ENCODE measurements around the gene EXD3.

Gene EXD3

GRCh38 chr9:137295849-137296669, 126.9 kb downstream of the EXD3 start:
- Histone ChIP-seq H3K27ac (ENCODE audit: low read length) (no peak overlapping the region), H3F3A (ENCODE audit: insufficient read depth, low read length) (no peaks in the 10 kb centered on the region), H3K36me3 (replicated peaks; ENCODE audit: insufficient read depth, low read length) (no peaks in the 10 kb centered on the region), H3K27me3 (replicated peaks; ENCODE audit: insufficient read depth, low read length) (peaks cover 82% of the 10 kb centered on the region), H3K9ac (ENCODE audit: low read length) (no peak overlapping the region), H2AFZ (ENCODE audit: low read length) (no peak overlapping the region), H3K4me2 (ENCODE audit: low read depth, low read length) (no peak overlapping the region), H3K9me3 (replicated peaks; ENCODE audit: insufficient read depth, low read length) (no peaks in the 10 kb centered on the region), H3K4me1 (ENCODE audit: low read length) (no peaks in the 10 kb centered on the region), H3K4me3 (ENCODE audit: low read length) (no peak overlapping the region), H3K79me2 (ENCODE audit: low read length) (no peaks in the 10 kb centered on the region), H3K9me2 (replicated peaks; ENCODE audit: insufficient read depth, low read length) (no peaks in the 10 kb centered on the region), H4K20me1 (ENCODE audit: insufficient read depth, low read length) (no peaks in the 10 kb centered on the region)
- DNase-seq = no peak
- TF ChIP-seq CTCF (IDR thresholded peaks at IDR 0.05; ENCODE audit: low read length) = no peak
- TF ChIP-seq EZH2 (optimal IDR thresholded peaks at IDR 0.05; ENCODE audit: low read depth, low read length) = no peak

DNA sequence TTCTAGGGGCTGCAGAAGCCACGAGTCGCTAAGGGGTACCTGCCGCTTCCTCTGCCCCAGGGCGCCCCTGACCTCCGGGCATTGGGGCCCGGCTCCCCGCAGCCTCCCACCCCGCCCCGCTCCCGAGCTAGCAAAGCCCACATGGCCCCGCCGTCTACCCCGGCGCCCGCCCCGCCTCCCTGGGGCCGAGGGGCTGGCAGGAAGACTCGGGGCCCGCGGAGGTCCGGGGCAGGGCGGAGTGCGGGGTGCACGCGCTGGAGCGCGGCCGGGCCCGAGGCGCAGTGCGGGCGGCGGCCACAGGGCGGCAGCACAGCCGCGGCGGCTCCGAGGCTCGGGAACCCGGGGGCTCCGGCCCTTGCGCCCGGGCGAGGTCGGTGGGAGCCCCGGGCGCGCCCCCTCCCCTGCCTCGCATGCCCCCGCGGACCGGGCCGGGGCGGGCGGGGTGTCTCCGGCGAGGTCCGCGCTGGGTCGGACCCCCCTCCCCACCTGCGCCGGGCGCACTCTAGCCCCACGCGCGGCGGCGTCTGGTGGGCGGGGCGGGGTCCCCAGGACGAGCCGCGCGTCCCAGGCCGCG, 127.6 kb downstream of the EXD3 start:
- Histone ChIP-seq H3K4me2 (ENCODE audit: low read depth, low read length) (no peak overlapping the region), H3K9ac (ENCODE audit: low read length) (no peak overlapping the region), H3F3A (ENCODE audit: insufficient read depth, low read length) (no peaks in the 10 kb centered on the region), H3K79me2 (ENCODE audit: low read length) (no peaks in the 10 kb centered on the region), H3K36me3 (replicated peaks; ENCODE audit: insufficient read depth, low read length) (no peaks in the 10 kb centered on the region), H3K9me3 (replicated peaks; ENCODE audit: insufficient read depth, low read length) (no peaks in the 10 kb centered on the region), H2AFZ (ENCODE audit: low read length) (no peak overlapping the region), H3K27me3 (replicated peaks; ENCODE audit: insufficient read depth, low read length) (peaks cover 74% of the 10 kb centered on the region), H3K27ac (ENCODE audit: low read length) (no peak overlapping the region), H4K20me1 (ENCODE audit: insufficient read depth, low read length) (no peaks in the 10 kb centered on the region), H3K4me3 (ENCODE audit: low read length) (no peak overlapping the region), H3K9me2 (replicated peaks; ENCODE audit: insufficient read depth, low read length) (no peaks in the 10 kb centered on the region), H3K4me1 (ENCODE audit: low read length) (no peaks in the 10 kb centered on the region)
- no peak for DNase-seq
- TF ChIP-seq EZH2 (optimal IDR thresholded peaks at IDR 0.05; ENCODE audit: low read depth, low read length) = no peak
- no peak for TF ChIP-seq CTCF (IDR thresholded peaks at IDR 0.05; ENCODE audit: low read length)
- TF ChIP-seq EZH2phosphoT487 (IDR thresholded peaks at IDR 0.05; ENCODE audit: low read length) = no peak

DNA sequence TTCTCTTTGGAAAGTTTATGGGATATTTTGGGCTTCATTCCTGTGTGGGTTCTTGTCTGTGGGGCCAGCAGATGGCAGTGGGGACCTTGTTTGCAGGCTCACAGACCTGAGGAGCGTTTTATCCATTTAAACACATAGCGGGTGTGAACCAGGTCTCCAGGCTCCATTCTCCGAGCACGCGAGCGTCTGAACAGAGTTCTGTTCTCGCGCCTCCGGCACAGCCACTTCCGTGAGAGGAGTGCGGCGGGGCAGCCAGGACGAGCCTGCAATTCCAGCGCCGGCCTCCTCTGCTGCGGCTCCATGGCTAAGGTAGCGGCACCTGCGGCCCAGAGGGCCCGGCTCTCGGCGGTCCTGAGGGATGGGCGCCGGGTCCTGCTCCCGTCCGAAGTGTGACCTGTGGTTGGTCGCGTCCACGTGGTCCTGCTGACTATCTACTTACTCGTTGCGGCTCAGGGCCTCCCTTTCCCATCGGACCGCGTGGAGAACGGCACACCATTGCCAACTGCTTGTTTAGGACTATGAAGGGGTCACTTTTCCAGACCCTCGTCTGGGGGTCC, 128.2 kb downstream of the EXD3 start:
- H4K20me1 ChIP-seq (ENCODE audit: insufficient read depth, low read length) = no peaks in the 10 kb centered on the region
- H3K4me3 ChIP-seq (ENCODE audit: low read length) = no peak overlapping the region
- no peaks in the 10 kb centered on the region for H3K4me1 ChIP-seq (ENCODE audit: low read length)
- H3K4me2 ChIP-seq (ENCODE audit: low read depth, low read length) = no peak overlapping the region
- TF ChIP-seq CTCF (IDR thresholded peaks at IDR 0.05; ENCODE audit: low read length) = no peak
- no peak for TF ChIP-seq EZH2 (optimal IDR thresholded peaks at IDR 0.05; ENCODE audit: low read depth, low read length)
- TF ChIP-seq EZH2phosphoT487 (IDR thresholded peaks at IDR 0.05; ENCODE audit: low read length) = no peak
- H3K79me2 ChIP-seq (ENCODE audit: low read length) = no peaks in the 10 kb centered on the region
- H3K27ac ChIP-seq (ENCODE audit: low read length) = no peak overlapping the region
- H3K9me3 ChIP-seq (replicated peaks; ENCODE audit: insufficient read depth, low read length) = no peaks in the 10 kb centered on the region
- H2AFZ ChIP-seq (ENCODE audit: low read length) = no peak overlapping the region
- no peak for DNase-seq
- H3K36me3 ChIP-seq (replicated peaks; ENCODE audit: insufficient read depth, low read length) = no peaks in the 10 kb centered on the region
- H3K9me2 ChIP-seq (replicated peaks; ENCODE audit: insufficient read depth, low read length) = no peaks in the 10 kb centered on the region
- H3F3A ChIP-seq (ENCODE audit: insufficient read depth, low read length) = no peaks in the 10 kb centered on the region
- no peak overlapping the region for H3K9ac ChIP-seq (ENCODE audit: low read length)
- peaks cover 68% of the 10 kb centered on the region for H3K27me3 ChIP-seq (replicated peaks; ENCODE audit: insufficient read depth, low read length)
